HG03064 (cell line): ENCODE data around the gene TRAF4.
"Not testable (repeated sequence)": the region's sequence is repeated elsewhere in the genome, so short reads cannot be mapped to it uniquely, and the experiment has no call there.

Source experiments
- ATAC-seq: cut with Tn5 transposase; IDR thresholded peaks from one replicate; pipeline ENCODE4 v1.9.1; 2021; ENCODE audit warnings: low read depth; ENCODE audit not compliant: unreplicated experiment

Gene TRAF4

DNA sequence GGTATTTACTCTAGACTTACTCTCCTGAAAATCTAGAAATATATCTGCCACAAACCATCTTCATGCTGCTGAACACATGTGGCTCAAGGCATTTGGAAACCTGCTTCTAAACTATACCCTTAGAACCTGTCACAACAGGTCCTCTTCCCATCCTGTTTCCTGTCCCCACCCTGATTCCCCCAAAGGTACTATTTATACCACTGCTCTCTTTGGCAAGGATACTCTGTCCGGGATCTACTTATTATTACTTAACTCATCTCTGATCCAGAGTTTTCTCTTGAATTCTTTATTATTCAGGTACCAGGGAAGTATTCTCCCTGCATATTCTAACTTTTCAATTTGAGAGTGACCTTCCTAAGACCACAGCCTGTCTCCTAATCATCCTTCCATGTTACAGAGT lies 33.4 kb downstream of the TRAF4 start:
- no peak for ATAC-seq

DNA sequence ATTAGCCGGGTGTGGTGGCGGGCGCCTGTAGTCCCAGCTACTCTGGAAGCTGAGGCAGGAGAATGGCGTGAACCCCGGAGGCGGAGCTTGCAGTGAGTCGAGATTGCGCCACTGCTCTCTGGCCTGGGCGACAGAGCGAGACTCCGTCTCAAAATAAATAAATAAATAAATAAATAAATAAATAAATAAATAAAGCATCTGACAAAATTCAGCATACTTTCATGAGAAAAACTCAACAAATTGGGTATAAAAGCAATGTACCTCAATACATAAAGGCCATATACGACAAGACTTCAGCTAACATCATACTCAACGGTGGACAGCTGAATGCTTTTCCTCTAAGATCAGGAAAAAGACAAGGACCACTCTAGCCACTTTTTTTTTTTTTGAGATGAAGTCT lies 35.8 kb downstream of the TRAF4 start:
- not testable (repeated sequence) for ATAC-seq

GRCh38 chr17:28783161-28783560 lies 39.4 kb downstream of the TRAF4 start:
- ATAC-seq, result no peak

GRCh38 chr17:28788100-28788499 lies 44.3 kb downstream of the TRAF4 start:
- no peak for ATAC-seq

DNA sequence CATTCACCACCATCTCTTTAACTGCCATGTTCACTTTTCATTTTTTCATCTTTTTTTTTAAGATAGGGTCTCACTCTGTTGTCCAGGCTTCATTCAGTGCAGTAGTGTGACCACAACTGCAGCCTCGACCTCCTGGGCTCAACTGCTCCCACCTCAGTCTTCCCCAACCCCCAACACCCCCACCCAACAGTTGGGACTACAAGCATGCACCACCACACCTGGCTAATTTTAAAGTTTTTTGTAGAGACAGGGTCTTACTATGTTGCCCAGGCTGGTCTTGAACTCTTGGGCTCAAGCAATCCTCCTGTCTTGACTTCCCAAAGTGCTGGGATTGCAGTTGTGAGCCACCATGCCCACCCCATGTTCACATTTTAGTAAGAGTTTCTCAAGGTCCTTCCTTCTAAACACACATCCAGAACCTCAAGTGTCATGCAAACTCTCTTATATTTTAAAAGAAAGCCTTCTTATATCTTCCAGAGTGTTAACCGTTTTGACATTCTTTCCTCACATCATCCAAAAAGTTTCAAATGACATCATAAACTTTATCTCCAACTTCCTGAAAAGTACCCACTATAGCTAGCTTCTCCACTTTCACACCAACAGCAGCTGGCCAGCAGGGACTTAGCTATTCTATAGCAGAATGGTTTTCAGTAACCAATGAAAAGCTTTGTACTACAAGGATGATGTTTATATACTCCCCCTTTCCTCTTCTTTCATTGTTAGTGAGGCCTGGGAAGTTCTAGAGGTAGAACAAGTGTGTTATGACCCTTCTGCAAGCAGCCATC lies 49.3 kb downstream of the TRAF4 start:
- ATAC-seq, result no peak

GRCh38 chr17:28794846-28795441 lies 51.1 kb downstream of the TRAF4 start:
- ATAC-seq, result not testable (repeated sequence)

DNA sequence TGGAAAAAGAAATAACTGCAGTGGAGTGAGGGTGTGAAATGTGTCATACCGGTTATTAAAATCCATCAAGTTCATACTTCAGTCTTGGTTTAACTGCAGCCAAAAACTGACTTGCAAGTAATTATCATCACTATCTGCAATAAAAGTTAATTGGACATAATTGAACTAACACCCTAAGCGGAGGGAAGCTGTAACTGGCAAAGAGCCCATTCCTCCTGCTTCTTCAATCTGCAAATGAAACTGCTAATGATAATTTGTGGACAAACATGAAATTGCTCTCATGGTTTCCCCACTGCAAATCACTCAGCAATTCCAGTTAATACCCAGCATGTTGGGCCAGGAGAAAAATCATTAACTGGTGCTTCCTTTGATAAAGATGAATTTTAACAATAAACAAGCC lies 52.3 kb downstream of the TRAF4 start:
- ATAC-seq, result no peak
